OCI-LY1 (cell line): ENCODE results near the gene FEV.

Experiments used
- H2AFZ ChIP-seq: fragments of 200-600 bp; sonication (generic), shearing (Covaris generic); 2 replicates; pipeline ENCODE4 v1.6.0; 2014; ENCODE audit warnings: antibody characterized with exemption, mild to moderate bottlenecking, low read length
- H3F3A ChIP-seq: fragments of 200-600 bp; sonication (generic), shearing (Covaris generic); 2 replicates; pipeline ENCODE4 v1.6.0; 2014; ENCODE audit warnings: mild to moderate bottlenecking, antibody characterized with exemption, low read length, moderate library complexity; ENCODE audit not compliant: insufficient read depth
- H3K27ac ChIP-seq: fragments of 200-600 bp; sonication (generic); 2 replicates; pipeline ENCODE4 v1.5.1; 2014; ENCODE audit warnings: low read length, mixed run types, mild to moderate bottlenecking, low read depth; ENCODE audit not compliant: poor library complexity, severe bottlenecking
- H3K27me3 ChIP-seq: fragments of 200-600 bp; sonication (generic); 2 replicates; pipeline ENCODE4 v1.6.0; 2014; ENCODE audit warnings: antibody characterized with exemption, mild to moderate bottlenecking, low read length, moderate library complexity; ENCODE audit not compliant: insufficient read depth
- H3K36me3 ChIP-seq: fragments of 200-600 bp; sonication (generic); 2 replicates; pipeline ENCODE4 v1.6.1; 2014; ENCODE audit warnings: mild to moderate bottlenecking, antibody characterized with exemption, low read length, moderate library complexity, mixed read lengths; ENCODE audit not compliant: insufficient read depth
- H3K4me1 ChIP-seq: fragments of 200-600 bp; sonication (generic); 2 replicates; pipeline ENCODE4 v1.5.1; 2014; ENCODE audit warnings: mild to moderate bottlenecking, low read length, moderate library complexity; ENCODE audit not compliant: insufficient read depth, severe bottlenecking
- H3K4me2 ChIP-seq: fragments of 200-600 bp; sonication (generic), shearing (Covaris generic); 2 replicates; pipeline ENCODE4 v1.6.1; 2014; ENCODE audit warnings: low read length
- H3K4me3 ChIP-seq: fragments of 200-600 bp; sonication (generic); 2 replicates; pipeline ENCODE4 v1.5.1; 2014; ENCODE audit warnings: low read length, low read depth, mild to moderate bottlenecking, mixed read lengths; ENCODE audit not compliant: poor library complexity, severe bottlenecking
- H3K79me2 ChIP-seq: fragments of 200-600 bp; shearing (Covaris generic); 2 replicates; pipeline ENCODE4 v1.6.1; 2016; ENCODE audit warnings: mixed run types, low read length, mixed read lengths; ENCODE audit not compliant: insufficient read depth
- H3K9ac ChIP-seq: fragments of 200-600 bp; sonication (generic), shearing (Covaris generic); 2 replicates; pipeline ENCODE4 v1.6.1; 2014; ENCODE audit warnings: mild to moderate bottlenecking, low read length, mixed read lengths
- H3K9me2 ChIP-seq: fragments of 200-600 bp; sonication (generic), shearing (Covaris generic); 2 replicates; pipeline ENCODE4 v1.6.1; 2014; ENCODE audit warnings: low read depth, mild to moderate bottlenecking, low read length, mixed read lengths
- H3K9me3 ChIP-seq: fragments of 200-600 bp; shearing (Covaris generic); 2 replicates; pipeline ENCODE4 v1.6.1; 2014; ENCODE audit warnings: low read length, mixed read lengths
- H4K20me1 ChIP-seq: fragments of 200-600 bp; sonication (generic), shearing (Covaris generic); 2 replicates; pipeline ENCODE4 v1.6.0; 2016; ENCODE audit warnings: mild to moderate bottlenecking, low read length; ENCODE audit not compliant: insufficient read depth
- CTCF ChIP-seq: fragments of 200-600 bp; sonication (generic), shearing (Covaris generic); IDR thresholded peaks from 2 replicates; pipeline ENCODE4 v1.5.1; 2017; ENCODE audit warnings: mild to moderate bottlenecking, antibody characterized with exemption, low read length, moderate library complexity, mixed read lengths
- EZH2 ChIP-seq: fragments of 200-600 bp; sonication (generic), shearing (Covaris generic); IDR thresholded peaks from 2 replicates; pipeline ENCODE4 v1.8.0; 2017; ENCODE audit warnings: borderline replicate concordance, mixed run types, mild to moderate bottlenecking, antibody characterized with exemption, low read length, moderate library complexity, mixed read lengths

Gene FEV

GRCh38 chr2:219018286-219018685, 33.3 kb upstream of the FEV start:
- Histone ChIP-seq H3K4me2 (no peak overlapping the region), H3K4me1 (no peaks in the 10 kb centered on the region), H3K9me3 (no peaks in the 10 kb centered on the region), H3K27ac (no peak overlapping the region), H3K9ac (no peak overlapping the region), H3K4me3 (no peak overlapping the region), H3K79me2 (no peaks in the 10 kb centered on the region), H3F3A (no peaks in the 10 kb centered on the region), H3K27me3 (no peaks in the 10 kb centered on the region; the same call in 1 of the 2 replicates), H3K9me2 (no peaks in the 10 kb centered on the region), H2AFZ (no peak overlapping the region), H4K20me1 (no peaks in the 10 kb centered on the region), H3K36me3 (no peaks in the 10 kb centered on the region)
- TF ChIP-seq EZH2 (no peak), CTCF (no peak)

DNA sequence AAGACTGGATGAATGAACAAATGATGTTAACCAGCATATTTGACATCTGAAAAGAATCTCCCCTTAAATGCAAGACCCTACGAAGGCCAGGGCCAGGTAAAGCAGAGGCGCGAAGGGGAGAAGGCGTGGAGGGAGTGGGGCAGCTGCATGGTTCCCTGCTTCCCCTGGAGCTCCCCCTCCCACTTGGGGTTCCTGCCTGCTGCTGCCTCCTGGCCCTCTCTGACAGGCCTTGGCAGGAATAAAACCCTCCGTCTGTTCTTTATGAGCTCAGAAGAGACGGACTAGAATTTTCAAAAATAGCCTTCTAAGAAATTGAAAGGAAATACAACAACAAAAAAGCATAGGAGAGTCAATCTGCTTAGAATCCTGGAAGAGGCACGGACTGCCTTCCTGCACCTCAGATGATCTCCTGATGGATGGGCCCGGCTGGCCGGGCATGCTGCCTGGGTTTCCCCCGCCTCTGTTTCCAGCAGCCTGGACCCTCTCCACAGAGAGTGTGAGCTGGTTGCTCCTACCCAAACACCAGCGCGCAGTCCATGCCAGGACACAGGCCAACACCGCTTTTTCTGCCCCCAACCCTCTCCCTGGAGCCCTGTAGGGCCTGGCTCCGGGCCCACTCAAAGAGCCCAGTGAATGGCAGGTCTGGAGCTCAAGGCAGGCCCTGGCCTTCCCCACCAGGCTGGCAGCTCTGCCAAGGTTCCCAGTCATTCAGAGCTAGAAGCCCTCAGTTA, 32.4 kb upstream of the FEV start:
- Histone ChIP-seq H3F3A (no peaks in the 10 kb centered on the region), H3K9ac (no peak overlapping the region), H3K79me2 (no peaks in the 10 kb centered on the region), H3K27ac (no peak overlapping the region), H3K9me2 (no peaks in the 10 kb centered on the region), H4K20me1 (no peaks in the 10 kb centered on the region), H3K36me3 (no peaks in the 10 kb centered on the region), H3K4me2 (no peak overlapping the region), H3K27me3 (no peaks in the 10 kb centered on the region; the same call in 1 of the 2 replicates), H2AFZ (no peak overlapping the region), H3K9me3 (no peaks in the 10 kb centered on the region), H3K4me1 (no peaks in the 10 kb centered on the region), H3K4me3 (no peak overlapping the region)
- TF ChIP-seq EZH2 (no peak), CTCF (no peak)

- TF ChIP-seq EZH2 (no peak), CTCF (no peak)
- no peaks in the 10 kb centered on the region; the same call in 1 of the 2 replicates for H3K27me3 ChIP-seq
- no peaks in the 10 kb centered on the region for H3K36me3 ChIP-seq
- H3K9me2 ChIP-seq: no peaks in the 10 kb centered on the region
- H3K9me3 ChIP-seq: no peaks in the 10 kb centered on the region
- no peak overlapping the region for H3K27ac ChIP-seq
- H2AFZ ChIP-seq: no peak overlapping the region
- no peaks in the 10 kb centered on the region for H4K20me1 ChIP-seq
- H3K4me3 ChIP-seq: no peak overlapping the region
- no peaks in the 10 kb centered on the region for H3K4me1 ChIP-seq
- H3F3A ChIP-seq: no peaks in the 10 kb centered on the region
- H3K4me2 ChIP-seq: no peak overlapping the region
- H3K9ac ChIP-seq: no peak overlapping the region
- H3K79me2 ChIP-seq: no peaks in the 10 kb centered on the region
Measured at GRCh38 chr2:219016721-219017120, 31.7 kb upstream of the FEV start.
